ENCODE results near the gene MERTK. TPM values are rescaled to one million over a fixed set of nuclear protein-coding genes. Genes with fewer than 3 reads are reported as not detected.
"Not testable (repeated sequence)": the region's sequence is repeated elsewhere in the genome, so short reads cannot be mapped to it uniquely, and the experiment has no call there.

MERTK gene
- 6.3 TPM for total RNA-seq

DNA sequence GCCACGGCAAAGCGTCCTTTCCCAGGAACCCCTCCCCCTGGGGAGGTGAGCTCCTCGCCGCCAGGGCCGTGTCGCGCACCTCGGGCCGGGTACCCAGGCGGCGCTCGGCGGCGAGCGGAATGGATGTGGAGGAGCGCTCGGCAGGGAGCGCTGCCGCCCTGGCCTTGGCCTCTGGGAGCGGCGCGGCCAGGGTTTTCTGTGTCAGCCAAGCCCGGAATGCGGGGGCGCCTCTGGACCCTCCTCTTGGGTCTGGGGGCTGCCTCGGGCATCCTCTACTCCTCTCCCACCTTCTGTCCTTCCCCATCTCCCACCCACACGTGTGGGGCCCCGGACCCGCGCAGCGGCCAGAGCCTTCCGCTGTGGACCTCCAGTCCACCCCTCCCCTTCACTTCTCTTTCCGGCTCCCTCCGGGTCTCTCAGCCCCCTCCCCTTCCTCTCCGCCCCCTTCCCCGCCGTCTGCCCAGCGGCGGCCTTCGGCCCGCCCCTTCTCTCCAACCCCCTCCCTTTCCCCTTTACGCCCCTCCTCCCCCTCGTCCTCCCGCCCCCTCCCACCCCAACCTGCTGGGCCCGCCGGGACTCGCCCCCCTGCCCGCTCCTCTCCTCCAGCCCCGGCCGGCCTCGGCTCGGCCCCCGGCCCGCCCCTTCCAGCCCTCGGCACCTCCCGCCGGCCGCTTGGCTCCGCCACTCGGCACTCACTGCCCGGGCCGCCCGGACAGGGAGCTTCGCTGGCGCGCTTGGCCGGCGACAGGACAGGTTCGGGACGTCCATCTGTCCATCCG lies at the start of gene MERTK:
Gene MERTK, plus strand, starts transcription at position 684 of the 779 bp plus-strand sequence. CDS start 129 bp downstream, outside the sequence.
- peak; percentile 96 for DNase-seq

DNA sequence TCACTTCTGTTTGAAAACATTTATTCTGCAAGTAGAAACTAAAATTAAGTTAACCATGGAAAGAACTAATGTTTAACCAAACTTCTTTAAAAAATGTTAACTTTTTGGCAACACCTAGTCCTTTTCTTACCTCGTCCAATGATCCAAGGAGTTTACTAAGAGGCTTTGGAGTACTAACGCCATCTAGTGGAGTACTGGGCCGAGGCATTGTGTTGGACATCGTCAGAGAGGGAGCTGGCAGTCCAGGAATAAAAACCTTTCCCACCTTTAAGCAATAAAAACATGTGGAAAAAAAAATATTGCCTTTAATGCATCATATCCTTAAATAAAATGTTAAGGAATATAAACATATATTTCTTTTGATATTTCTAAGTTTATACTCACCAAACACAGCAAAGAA lies 47.8 kb upstream of the MERTK start:
- peak; percentile 60 for DNase-seq

DNA sequence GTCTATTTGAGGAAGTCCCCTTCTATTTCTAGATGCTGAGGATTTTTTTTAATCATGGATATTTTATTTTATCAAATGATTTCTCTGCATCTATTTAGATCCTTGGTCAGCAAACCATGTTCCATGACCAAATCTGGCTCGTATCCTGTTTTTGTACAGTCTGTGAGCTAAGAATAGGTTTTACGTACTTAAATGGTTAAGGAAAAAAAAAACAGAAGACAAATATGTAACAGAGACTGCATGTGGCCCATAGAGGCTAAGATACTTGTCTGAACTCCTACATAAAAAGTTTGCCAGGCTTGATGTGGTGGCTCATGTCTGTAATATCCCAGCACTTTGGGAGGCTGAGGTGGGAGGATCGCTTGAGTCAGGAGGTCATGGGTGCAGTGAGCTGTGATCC lies 45.9 kb upstream of the MERTK start:
- not testable (repeated sequence) for DNase-seq

DNA sequence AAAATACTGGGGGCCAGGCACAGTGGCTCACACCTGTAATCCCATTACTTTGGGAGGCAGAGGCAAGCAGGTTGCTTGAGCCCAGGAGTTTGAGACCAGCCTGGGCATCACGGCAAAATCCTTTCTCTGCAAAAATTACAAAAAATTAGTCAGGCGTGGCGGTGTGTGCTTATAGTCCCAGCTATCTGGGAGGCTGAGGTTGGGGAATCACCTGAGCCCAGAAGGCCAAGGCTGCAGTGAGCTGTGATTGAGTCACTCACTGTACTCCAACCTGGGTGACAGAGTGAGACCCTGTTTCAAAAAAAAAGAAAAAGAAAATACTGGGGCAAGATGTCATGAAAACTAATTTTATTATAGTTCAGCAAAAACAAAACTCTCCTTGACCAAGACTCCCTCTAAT lies 38.4 kb upstream of the MERTK start:
- DNase-seq, result not testable (repeated sequence)

DNA sequence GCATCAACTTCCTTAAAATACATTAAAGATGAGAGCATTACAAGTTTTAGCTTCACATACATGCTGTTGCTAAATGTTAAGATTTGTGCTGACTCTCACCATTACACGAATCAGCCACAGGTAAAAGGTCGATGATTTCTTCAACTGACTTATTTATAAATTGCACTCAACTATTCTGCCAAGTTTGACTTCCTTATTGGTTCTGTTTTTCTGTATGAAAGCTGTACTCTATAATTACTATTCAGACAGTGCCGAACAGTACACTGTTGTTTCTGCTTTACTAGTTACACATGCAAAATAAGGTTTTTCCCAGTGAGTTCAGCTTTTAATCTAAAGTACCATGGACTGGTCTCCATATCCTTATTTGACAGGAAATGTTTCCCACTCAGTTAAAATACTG lies 33.3 kb upstream of the MERTK start:
- not testable (repeated sequence) for DNase-seq

DNA sequence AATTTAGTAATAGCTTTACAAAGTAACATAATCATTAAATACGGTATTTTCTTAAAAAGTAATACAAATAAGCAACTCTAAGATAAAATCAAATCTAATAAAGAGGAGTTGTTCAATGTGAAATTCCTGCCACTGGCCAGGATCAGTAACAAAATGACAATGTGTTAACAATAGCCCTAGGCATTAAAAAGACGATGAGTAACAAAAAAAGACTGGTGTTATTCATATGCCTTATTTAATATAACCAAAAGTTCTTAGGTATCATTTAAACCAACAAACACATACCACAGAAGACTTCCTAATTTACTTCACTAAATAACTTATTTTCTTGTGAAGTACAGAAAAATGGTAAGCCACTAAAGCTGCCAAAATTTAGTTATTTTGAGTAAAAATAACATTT lies 25.6 kb upstream of the MERTK start:
- DNase-seq, result not testable (repeated sequence)

DNA sequence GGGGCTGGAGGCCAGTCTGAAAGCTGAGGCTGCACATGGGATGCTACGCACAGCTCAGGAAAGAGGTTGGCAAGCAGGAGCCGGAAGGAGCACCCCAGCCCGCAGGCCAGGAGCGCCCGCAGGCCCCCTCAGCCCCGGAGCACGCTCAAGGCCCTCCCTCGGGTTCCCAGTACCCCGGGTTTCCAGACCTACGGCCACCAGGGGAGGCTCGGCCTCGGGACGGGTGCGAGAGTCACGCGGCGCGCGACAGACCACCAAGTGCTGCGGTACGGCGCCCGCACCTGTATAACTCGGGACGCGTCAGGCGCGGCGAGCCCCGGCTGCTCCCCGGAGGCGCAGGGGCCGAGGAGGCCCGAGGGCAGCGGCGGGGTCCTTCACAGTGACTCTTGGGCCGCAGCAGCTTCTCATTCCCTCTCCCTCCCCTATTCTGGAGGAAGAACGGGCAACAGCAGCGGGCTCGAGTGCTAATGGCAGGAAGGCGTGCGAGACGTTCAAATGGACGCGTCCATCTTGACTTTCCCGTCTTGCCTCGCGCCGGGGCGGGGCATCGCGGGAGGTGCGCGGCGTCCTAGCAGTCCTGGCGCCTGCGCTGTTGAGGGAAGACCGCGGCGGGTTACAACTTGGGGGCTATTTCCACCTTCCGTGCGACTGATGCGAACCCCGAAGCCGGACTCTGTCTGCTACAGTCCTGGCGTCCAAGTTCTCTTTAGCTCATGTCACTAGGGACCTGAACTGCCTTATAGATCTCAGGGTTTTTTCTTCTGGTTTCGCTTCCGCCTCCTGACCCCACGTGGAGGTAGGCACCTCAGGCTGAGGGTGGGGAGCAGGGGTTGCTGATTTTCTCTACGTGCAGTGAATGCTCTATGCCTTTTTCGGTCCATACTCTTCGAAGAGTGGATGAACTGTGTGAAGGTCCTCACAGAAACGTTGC lies 14.5 kb upstream of the MERTK start, which contains the start of gene ANAPC1:
Gene ANAPC1, minus strand, starts transcription at position 533 of the 931 bp plus-strand sequence. CDS start 3,368 bp downstream, outside the sequence.
- peak; percentile 95 for DNase-seq

DNA sequence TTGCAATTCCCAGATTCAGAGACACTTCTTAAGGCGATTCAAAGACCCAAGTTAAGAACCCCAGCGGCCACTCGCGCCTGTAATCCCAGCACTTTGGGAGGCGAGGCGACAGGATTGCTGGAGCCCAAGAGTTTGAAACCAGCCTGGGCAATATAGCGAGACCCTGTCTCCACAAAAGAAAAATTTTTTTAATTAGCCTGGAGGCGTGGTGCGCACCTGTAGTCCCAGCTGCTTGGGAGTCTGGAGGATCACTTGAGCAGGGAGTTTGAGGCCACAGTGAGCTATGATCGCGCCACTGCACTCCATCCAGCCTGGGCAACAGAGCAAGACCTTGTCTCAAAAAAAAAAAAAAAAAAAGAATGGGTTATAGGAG lies 13.8 kb upstream of the MERTK start:
- DNase-seq, result no peak

DNA sequence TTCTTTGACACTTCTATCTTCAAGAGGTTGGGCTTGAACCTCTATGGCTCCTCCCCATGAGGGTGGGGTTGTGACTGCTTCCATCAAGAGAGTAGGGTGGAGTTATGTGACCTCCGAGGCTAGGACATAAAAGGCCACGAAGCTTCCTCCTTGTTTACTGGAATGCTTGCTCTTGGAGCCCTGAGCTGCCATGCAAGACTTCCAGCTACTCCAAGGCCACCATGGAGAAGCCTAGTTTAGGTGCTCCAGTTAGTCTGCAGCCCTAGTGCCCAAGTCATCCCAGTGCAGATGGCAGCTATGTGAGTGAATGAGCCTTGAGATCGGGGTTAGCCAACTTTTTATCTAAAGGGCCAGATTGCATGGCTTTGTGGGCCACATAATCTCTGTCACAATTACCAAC lies 2.4 kb upstream of the MERTK start:
- no peak for DNase-seq

DNA sequence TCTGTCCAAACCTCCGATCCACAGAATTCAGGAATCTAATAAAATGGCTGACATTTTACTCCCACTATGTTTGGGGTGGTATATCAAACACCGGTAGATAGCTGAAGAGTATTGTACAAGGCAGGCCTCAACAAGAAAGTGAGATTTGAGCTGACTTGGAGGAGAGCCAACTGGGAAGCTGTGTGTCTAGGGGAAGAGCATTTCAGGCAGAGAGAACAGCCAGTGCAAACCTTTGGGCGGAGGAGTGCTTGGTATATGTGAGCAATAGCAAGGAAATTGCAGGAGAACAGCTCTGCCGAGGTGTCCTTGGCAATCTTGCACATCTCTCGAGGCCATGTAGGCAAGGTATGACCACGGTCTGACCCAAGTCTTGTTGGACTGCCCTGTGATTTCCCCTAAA lies 1.8 kb upstream of the MERTK start:
- no peak for DNase-seq

DNA sequence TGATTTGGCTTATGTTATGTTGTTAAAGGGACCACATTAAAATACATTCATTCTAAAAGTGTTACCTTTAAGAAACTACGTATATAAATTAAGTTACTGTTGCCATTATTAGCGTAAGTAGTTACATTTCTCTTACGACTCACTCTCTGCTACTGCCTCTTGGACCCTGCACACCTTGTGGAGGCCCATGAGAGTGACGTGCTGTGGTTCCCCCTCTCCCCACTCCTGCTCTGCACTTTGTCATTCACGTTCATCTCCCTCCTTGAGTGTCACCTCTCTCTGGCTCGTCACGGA lies 830 bp upstream of the MERTK start:
- DNase-seq, result no peak

DNA sequence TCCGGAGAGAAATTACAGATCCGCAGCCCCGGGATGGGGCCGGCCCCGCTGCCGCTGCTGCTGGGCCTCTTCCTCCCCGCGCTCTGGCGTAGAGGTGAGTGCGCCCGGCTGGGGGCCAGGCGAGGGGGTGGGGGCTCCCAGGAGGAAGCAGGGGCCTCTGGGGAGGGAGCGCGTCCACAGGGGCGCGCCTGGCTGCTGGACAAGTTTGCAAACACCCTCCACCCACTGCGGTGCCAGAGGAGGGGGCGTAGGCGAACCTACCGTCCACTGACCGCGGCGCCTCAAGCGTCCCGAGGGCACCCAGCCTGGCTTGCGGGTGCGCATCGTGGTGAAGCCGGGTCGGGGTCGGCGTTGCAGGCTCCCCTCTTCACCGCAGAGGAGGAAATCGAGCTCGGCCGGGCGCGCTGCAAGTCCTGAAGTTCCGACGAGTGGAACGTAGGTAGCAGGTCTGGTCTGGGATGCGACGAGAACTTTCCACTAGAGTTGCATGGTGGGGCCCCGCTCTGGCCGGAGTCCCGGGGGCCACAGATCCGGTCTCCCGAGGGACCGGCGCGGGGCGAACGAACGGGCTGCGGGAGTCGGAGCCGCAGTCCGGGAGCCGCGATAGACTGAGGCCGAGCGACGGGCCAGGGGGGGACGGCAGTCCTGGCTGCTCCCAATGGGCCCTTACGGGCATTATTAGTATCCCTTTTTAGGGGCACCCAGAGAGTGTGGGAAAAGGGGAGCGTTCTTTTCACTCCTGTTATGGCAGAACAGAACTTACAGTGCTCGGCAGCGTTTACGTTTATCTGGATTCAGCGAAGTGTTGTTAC lies 502 bp downstream of the MERTK start:
- peak; percentile 38 for DNase-seq

DNA sequence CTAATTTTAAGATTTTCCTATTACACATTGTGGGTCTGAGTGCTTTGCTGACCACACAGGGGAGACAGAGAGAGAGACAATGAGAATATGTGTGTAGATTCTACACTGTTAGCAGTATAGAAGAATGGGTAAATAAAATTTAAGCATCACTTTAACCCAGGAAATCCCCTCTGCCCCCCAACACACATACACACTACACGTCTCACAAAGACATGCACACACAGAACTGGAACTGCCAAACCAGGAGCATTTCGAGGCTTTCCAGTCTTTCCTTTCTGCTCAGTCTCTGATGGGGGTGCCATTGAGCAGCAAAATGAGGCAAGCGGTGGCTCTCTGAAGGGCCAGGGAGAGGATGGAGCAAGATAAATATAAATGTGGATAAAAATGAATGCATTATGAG lies 2.5 kb downstream of the MERTK start:
- peak; percentile 48 for DNase-seq

DNA sequence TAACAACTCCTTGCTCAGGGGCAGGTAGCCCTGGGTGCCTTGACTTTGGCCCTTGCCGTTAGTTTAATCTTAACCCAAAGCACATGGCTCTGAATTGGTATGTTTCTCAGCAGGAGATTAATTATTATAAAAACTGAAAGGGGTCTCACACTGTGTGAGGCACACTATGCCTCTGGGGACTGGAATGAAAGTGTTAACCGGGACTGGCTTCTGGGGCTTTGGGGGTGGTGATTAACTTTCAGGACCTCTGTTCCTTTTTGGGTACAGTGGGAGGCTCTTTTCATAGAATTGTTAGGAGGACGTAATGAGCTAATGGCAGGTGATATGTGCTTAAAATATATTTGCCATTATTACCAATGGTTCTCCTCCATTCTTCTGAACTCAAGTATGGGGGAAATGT lies 5.1 kb downstream of the MERTK start:
- no peak for DNase-seq

DNA sequence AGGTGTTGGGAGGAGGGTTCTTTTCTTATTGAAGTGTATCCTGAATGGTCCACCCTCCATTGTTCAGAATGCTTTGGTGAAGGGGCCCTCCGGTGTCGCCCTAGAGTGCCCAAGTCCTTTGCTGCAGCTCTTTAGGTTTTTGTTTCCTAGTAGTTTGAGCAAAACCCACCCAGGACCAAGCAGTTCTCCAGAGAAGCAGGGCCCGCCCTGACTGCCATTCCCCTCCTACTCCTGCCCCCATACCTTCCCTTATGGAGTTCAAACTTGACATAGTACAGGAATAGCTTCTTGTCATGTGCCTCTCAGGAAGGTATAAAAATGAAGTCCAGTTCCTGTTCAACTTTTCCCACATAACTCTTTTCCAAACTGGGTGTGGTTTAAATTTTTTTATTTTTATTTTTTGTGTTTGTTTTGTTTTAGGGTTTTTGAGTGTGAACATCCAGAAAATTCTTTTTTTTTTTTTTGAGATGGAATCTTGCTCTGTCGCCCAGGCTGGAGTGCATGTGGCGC lies 5.6 kb downstream of the MERTK start:
- no peak for DNase-seq

DNA sequence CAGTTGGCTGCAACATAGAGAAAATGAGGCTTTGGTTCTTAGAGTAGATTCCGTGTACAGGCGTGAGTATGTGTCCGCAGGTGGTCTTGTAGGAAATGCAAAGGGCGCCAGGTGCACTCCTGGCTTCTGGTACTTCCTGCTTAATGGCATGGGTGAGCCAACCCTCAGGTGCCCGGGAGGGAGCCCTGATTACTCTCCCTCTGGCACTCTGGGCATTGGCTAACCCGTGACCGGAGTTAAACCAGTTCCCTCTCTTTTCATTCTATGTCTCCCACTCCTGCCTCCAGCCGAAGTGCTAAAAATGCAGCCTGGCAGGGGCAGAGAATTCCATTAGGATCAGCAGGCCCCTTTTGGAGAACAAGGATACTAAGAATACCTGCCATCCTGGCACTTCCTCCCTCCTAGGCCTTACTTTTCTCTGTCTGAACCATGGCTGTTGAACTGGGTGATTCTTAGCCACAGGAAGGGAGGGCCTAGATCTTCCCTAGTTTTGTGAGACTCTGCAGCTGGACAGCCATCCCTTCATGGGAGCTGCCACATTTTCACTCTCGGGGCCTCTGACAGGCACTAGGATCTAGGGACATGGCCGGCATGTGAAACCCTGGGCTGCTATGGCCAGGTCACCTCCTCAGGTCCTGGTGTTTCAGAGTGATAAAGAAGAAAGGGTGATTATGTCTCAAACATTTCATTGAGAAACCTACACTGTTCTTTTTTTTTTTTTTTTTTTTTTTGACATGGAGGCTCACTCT lies 6.5 kb downstream of the MERTK start:
- no peak for DNase-seq

DNA sequence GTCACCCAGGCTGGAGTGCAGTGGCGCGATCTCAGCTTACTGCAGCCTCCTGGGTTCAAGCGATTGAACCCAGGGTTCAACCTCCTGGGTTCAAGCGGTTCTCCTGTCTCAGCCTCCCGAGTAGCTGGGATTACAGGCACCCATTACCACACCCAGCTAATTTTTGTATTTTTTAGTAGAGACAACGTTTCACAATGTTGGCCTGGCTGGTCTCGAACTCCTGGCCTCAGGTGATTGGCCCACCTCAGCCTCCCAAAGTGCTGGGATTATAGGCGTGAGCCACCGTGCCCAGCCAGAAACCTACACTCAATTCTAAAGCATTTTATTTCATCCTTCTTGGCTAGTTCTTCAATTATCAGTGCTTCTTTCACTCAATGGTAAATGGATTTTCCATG lies 7.1 kb downstream of the MERTK start:
- DNase-seq, result not testable (repeated sequence)

DNA sequence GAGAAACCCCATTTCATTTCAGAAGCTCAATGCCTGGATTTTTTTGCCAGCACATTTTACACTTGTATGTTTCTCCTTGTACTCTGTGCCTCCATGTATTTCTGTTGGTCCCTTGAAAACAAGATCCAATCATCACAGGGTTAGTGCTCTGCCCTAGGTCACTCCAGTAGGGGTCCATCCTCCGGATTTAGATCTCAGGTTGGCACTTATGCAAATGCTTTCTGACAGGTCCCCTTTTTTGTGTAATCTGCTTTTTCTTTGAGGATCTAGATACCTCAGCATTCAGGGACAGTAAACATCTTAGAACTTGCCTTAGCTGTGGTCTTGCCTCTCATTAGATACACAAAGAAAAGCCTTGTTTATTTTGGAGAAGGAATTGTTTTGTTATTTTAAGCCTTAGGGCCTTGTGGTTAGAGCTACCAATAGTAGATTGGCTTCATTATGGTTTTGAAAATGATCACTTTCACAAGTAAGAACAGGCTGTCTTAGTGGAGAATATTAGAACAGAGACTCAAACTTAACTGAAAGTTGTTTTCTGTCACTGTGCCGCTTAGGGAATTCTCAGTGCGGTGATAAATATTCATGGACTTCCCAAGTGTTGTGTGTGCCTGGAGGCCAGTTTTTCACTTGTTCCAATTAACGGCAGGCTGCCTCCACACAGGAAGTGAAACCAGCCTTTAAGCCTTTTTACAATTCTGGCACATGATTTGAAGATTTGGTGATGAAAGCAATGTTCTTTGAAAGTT lies 7.8 kb downstream of the MERTK start:
- no peak for DNase-seq

DNA sequence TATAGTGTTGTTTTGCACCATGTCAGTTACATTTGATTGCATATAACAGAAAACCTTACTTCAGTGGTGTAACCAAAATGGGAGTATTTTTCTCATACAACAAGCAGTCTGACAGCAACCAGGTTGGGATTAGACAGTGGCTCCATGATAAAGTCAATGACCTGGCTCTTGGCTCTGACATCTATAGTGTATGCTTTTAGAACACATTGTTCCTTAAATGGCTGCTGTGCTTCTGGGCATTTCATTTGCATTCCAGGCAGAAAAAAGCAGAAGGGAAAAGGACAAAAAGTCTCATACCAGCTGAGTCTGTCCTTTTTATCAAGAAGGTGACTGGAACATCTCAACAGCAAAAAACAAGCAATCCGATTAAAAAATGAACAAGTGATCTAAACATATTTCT lies 10.2 kb downstream of the MERTK start:
- DNase-seq, result no peak

DNA sequence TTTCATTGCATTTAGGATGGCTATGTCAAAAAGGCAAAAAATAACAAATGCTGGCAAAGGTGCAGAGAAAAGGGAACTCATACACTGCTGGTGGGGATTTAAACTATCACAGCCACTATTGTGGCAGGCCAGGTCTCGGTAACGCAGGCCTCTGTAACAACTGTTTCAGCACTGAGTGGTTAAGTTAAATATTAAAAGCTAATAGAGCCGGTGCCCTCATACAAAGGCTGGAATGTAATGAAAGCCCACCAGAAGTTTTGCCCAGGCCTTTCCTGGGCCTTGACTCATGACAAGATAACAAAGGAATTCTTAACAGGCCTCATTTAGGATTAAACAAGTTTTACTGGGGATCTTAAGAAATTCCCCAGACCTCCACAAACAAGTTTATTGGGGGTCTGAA lies 10.7 kb downstream of the MERTK start:
- no peak for DNase-seq

DNA sequence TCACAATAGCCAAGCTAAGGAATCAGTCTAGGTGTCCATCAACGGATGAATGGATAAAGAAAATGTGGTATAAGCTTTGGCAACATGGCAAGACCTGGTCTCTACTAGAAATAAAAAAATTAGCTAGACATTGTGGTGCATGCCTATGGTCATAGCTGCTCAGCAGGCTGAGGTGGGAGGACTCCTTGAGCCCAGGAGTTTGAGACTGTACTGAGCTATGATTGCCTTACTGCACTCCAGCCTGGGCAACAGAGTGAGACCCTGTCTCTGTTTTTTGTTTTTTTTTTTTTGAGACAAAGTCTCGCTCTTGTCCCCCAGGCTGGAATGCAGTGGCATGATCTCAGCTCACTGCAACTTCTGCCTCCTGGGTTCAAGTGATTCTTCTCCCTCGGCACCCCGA lies 11.6 kb downstream of the MERTK start:
- DNase-seq, result not testable (repeated sequence)
